ENCODE measurements around the gene RNF207.
A peak's percentile ranks its signal among the peaks of the same experiment; 100 is the strongest.

RNF207 gene

DNA sequence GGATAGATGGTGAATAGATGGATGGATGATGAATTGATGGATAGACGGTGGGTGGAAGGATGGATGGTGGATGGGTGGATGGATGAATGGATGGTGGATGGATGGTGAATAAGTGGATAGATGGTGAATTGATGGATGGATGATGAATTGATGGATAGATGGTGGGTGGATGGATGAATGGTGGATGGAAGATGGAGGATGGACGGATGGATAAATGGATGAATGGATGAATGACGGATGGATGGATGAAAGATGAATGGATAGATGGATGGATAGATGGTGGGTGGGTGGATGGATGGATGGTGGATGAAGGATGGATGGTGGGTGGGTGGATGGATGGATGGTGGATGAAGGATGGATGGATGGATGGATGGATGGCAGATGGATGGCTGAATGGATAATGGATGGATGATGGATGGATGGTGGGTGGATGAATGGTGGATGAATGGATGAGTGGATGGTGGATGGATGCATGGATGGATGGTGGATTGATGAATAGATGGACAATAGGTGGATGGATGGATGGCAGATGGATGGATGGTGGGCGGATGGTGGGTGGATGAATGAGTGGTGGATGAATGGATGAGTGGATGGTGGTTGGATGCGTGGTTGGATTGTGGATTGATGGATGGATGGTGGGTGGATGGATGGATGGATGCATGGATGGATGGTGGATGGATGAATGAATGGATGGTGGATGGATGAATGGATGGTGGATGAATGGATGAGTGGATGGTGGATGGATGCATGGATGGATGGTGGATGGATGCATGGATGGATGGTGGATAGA lies 31.1 kb upstream of the RNF207 start:
- no peak overlapping the region for H3K27ac ChIP-seq
- TF ChIP-seq, protein P1, sequence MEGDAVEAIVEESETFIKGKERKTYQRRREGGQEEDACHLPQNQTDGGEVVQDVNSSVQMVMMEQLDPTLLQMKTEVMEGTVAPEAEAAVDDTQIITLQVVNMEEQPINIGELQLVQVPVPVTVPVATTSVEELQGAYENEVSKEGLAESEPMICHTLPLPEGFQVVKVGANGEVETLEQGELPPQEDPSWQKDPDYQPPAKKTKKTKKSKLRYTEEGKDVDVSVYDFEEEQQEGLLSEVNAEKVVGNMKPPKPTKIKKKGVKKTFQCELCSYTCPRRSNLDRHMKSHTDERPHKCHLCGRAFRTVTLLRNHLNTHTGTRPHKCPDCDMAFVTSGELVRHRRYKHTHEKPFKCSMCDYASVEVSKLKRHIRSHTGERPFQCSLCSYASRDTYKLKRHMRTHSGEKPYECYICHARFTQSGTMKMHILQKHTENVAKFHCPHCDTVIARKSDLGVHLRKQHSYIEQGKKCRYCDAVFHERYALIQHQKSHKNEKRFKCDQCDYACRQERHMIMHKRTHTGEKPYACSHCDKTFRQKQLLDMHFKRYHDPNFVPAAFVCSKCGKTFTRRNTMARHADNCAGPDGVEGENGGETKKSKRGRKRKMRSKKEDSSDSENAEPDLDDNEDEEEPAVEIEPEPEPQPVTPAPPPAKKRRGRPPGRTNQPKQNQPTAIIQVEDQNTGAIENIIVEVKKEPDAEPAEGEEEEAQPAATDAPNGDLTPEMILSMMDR (conservative IDR thresholded peaks at IDR 0.05): no peak

GRCh38 chr1:6175411-6175828 lies 30.5 kb upstream of the RNF207 start:
- no peak overlapping the region for H3K27ac ChIP-seq
- TF ChIP-seq, protein P1 (conservative IDR thresholded peaks at IDR 0.05): no peak

DNA sequence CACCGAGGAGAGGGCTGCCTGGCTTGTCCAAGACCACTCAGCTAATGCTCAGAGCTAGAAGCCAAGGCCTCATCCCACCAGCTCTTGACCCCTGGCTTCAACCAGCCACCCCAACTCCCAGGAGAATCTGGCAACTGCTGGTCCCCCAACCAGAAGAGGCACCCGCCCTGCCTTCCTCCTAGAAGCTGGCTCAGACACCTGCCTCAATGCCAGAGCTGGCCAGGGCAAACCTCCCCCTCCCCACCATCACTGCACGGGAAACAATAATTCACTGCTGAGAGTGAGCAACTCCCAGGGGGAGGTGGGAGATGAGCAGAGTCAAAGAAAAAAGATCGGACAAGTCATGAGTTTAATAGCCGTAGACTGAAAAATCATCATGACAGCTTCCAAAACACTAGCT lies 29.1 kb upstream of the RNF207 start:
- H3K27ac ChIP-seq: no peak overlapping the region
- TF ChIP-seq, protein P1 (conservative IDR thresholded peaks at IDR 0.05): no peak

DNA sequence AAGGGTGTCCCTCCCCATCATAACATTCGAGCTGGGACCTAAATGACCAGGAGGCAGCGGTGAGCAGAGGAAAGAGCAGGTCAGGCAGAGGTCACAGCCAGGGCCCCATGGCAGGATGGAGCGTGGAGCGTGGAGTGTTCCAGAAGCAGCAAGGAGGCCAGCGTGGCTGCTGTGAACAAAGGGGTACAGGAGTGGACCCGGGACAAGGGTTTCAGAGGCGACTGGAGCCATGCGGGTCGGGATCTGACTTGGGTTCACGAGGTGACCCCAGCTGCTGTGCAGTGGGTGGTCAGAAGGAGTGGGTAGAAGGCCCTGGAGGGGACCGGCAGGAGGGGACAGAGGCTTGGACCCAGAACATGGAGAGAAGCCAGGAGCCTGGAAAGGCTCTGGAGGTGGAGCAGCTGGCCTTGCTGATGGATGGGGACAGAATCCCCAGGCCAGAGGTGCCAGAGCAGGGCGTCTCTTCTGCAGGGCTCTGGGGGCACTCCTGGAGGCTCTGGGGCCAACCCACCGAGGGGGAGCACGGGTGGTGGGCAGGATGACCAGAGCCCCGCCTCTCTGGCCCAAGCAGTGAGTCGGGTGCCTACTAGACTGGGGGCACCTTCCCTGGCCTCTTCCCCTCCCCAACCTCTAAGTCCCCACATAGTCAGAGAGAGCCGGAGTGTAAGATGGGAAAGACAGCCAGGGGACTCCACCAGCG lies 28.1 kb upstream of the RNF207 start:
- TF ChIP-seq, protein P1 (conservative IDR thresholded peaks at IDR 0.05): no peak
- no peak overlapping the region for H3K27ac ChIP-seq

DNA sequence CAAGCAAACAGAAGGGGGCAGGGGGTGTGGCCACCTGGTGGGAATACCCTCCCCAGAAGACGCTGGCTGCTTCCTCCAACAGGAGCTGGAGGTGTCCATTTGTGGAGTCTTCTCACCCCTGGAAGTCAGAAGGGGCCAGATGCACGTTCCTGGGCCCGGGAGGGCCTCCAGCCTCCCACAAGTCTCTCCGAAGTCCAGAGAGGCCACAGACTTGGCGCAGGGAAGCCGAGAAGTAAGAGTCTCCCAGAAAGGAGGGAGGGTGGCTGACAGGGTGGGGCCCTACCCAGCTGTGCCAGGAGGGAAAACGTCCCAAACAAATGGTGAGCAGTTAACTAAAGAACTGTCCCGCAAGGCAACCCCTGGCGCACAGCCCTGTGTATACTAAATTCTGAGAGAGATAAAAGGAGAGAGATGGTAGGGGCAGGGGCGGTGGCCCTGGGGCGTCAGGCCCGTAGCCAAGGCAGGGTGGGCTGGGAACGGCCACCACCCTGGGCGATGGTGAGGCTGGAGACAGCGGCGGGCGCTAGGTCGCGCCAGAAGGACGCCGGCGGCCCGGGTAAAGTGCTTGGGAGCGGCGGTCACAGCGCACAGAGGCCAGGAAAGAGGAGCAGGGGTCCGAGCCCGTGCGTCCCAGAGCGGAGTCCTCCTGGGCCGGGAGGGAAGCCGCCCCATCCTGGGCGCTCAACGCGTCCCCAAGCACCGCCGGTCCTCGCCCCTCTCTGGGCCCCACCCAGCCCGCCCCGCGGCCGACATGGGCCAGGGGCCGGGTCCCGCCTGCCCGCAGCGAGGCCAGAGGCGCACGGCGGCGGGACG lies 27.0 kb upstream of the RNF207 start:
- peak overlapping the region; percentile 43; the same call in 1 of the 2 replicates for H3K27ac ChIP-seq
- TF ChIP-seq, protein P1 (conservative IDR thresholded peaks at IDR 0.05): 0 out of 2 replicates have a peak, but pooled peaks have one; percentile 18

DNA sequence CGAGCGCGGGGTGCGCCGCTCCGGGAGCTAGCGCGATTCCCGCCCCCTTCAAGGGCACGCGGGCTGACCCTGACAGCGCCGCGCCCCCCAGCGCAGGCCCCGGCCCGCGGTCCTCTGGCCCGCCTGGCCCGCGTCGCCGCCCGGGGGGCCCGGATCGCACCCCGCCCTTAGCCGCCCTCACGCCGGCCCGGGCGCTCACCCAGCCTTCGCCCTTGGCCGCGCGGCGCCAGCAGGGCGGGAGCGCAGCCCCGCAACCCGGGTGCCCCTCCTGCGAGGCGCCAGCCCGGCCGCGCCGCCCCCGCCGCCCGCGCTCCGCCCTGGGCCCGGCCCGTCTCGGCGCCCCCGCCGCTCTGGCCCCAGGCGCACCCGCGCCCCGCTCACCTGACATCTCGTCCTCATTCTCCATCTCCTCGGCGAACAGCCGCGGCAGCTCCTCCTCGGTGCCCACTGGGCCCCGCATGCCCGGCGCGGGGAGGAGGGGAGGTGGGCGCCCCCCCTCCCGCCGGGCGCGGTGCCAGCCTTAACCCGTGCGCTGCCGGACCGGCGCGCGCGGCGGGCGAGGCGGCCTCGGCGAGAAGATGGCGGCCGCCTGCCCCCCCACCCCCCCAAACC lies 26.2 kb upstream of the RNF207 start:
- TF ChIP-seq, protein P1 (conservative IDR thresholded peaks at IDR 0.05): no peak
- peak overlapping the region; percentile 43; the same call in 1 of the 2 replicates for H3K27ac ChIP-seq
